ENCODE results near the gene PDE7B.
"Not testable (repeated sequence)": the region's sequence is repeated elsewhere in the genome, so short reads cannot be mapped to it uniquely, and the experiment has no call there.

The PDE7B gene

GRCh38 chr6:135850882-135851281, 619 bp upstream of the PDE7B start:
- 67 to 100% methylated on average over 2 of the region's 3 CpGs for WGBS, 2 experiments (ENCODE audit: insufficient coverage in 2 of 2)
- H3K4me3 ChIP-seq (ENCODE audit: extremely low read depth, insufficient read depth, low read length, poor library complexity, severe bottlenecking) = no peak overlapping the region
- peaks cover 18% of the 10 kb centered on the region for H3K4me1 ChIP-seq (ENCODE audit: control insufficient read depth, insufficient read depth, low read length, poor library complexity, severe bottlenecking)
- no peaks in the 10 kb centered on the region for H3K36me3 ChIP-seq (ENCODE audit: control insufficient read depth, insufficient read depth, low read length)
- no peaks in the 10 kb centered on the region for H3K9me3 ChIP-seq (ENCODE audit: control insufficient read depth, low read length)
- H3K27ac ChIP-seq (ENCODE audit: low read depth, low read length, severe bottlenecking) = no peak overlapping the region

- WGBS, 2 experiments (ENCODE audit: insufficient coverage in 2 of 2) = no CpG with 5 or more reads among the region's 1 CpG
- Histone ChIP-seq H3K27ac (ENCODE audit: low read depth, low read length, severe bottlenecking) (no peak overlapping the region), H3K4me3 (ENCODE audit: extremely low read depth, insufficient read depth, low read length, poor library complexity, severe bottlenecking) (no peak overlapping the region)
Observed at GRCh38 chr6:135852746-135853145, 1.2 kb downstream of the PDE7B start.

GRCh38 chr6:135853227-135853626, 1.7 kb downstream of the PDE7B start:
- WGBS, 2 experiments (ENCODE audit: insufficient coverage in 2 of 2) = 70 to 82% methylated on average over 4 of the region's 5 CpGs
- Histone ChIP-seq H3K9me3 (ENCODE audit: control insufficient read depth, low read length) (no peaks in the 10 kb centered on the region), H3K27ac (ENCODE audit: low read depth, low read length, severe bottlenecking) (no peak overlapping the region), H3K36me3 (ENCODE audit: control insufficient read depth, insufficient read depth, low read length) (no peaks in the 10 kb centered on the region), H3K4me1 (ENCODE audit: control insufficient read depth, insufficient read depth, low read length, poor library complexity, severe bottlenecking) (peaks cover 18% of the 10 kb centered on the region), H3K4me3 (ENCODE audit: extremely low read depth, insufficient read depth, low read length, poor library complexity, severe bottlenecking) (no peak overlapping the region)

More at GRCh38 chr6:135852746-135853145, 1.2 kb downstream of the PDE7B start:
- no peaks in the 10 kb centered on the region for H3K36me3 ChIP-seq (ENCODE audit: control insufficient read depth, insufficient read depth, low read length)
- H3K9me3 ChIP-seq (ENCODE audit: control insufficient read depth, low read length) = no peaks in the 10 kb centered on the region
- H3K4me1 ChIP-seq (ENCODE audit: control insufficient read depth, insufficient read depth, low read length, poor library complexity, severe bottlenecking) = peaks cover 18% of the 10 kb centered on the region

- Histone ChIP-seq H3K36me3 (ENCODE audit: control insufficient read depth, insufficient read depth, low read length) (no peaks in the 10 kb centered on the region), H3K9me3 (ENCODE audit: control insufficient read depth, low read length) (no peaks in the 10 kb centered on the region), H3K27ac (ENCODE audit: low read depth, low read length, severe bottlenecking) (no peak overlapping the region), H3K4me3 (ENCODE audit: extremely low read depth, insufficient read depth, low read length, poor library complexity, severe bottlenecking) (no peak overlapping the region), H3K4me1 (ENCODE audit: control insufficient read depth, insufficient read depth, low read length, poor library complexity, severe bottlenecking) (peaks cover 18% of the 10 kb centered on the region)
- 67 to 73% methylated on average over 1 of the region's 1 CpG for WGBS, 2 experiments (ENCODE audit: insufficient coverage in 2 of 2)
Observed at GRCh38 chr6:135853986-135854385, 2.5 kb downstream of the PDE7B start.

- Histone ChIP-seq H3K9me3 (ENCODE audit: control insufficient read depth, low read length) (no peaks in the 10 kb centered on the region), H3K4me1 (ENCODE audit: control insufficient read depth, insufficient read depth, low read length, poor library complexity, severe bottlenecking) (peaks cover 18% of the 10 kb centered on the region), H3K27ac (ENCODE audit: low read depth, low read length, severe bottlenecking) (no peak overlapping the region), H3K4me3 (ENCODE audit: extremely low read depth, insufficient read depth, low read length, poor library complexity, severe bottlenecking) (no peak overlapping the region), H3K36me3 (ENCODE audit: control insufficient read depth, insufficient read depth, low read length) (no peaks in the 10 kb centered on the region)
- 100% methylated on average over 1 of the region's 2 CpGs for WGBS, 2 experiments (ENCODE audit: insufficient coverage in 2 of 2)
Observed at GRCh38 chr6:135854799-135855198, 3.3 kb downstream of the PDE7B start.

- H3K4me3 ChIP-seq (ENCODE audit: extremely low read depth, insufficient read depth, low read length, poor library complexity, severe bottlenecking) = no peak overlapping the region
- H3K36me3 ChIP-seq (ENCODE audit: control insufficient read depth, insufficient read depth, low read length) = no peaks in the 10 kb centered on the region
- no peaks in the 10 kb centered on the region for H3K9me3 ChIP-seq (ENCODE audit: control insufficient read depth, low read length)
- H3K27ac ChIP-seq (ENCODE audit: low read depth, low read length, severe bottlenecking) = no peak overlapping the region
- H3K4me1 ChIP-seq (ENCODE audit: control insufficient read depth, insufficient read depth, low read length, poor library complexity, severe bottlenecking) = no peaks in the 10 kb centered on the region
Observed at GRCh38 chr6:135858931-135859330, 7.4 kb downstream of the PDE7B start.

GRCh38 chr6:135860361-135860760, 8.9 kb downstream of the PDE7B start:
- Histone ChIP-seq H3K4me1 (ENCODE audit: control insufficient read depth, insufficient read depth, low read length, poor library complexity, severe bottlenecking) (no peaks in the 10 kb centered on the region), H3K27ac (ENCODE audit: low read depth, low read length, severe bottlenecking) (no peak overlapping the region), H3K9me3 (ENCODE audit: control insufficient read depth, low read length) (no peaks in the 10 kb centered on the region), H3K36me3 (ENCODE audit: control insufficient read depth, insufficient read depth, low read length) (no peaks in the 10 kb centered on the region), H3K4me3 (ENCODE audit: extremely low read depth, insufficient read depth, low read length, poor library complexity, severe bottlenecking) (no peak overlapping the region)
- 96 to 100% methylated on average over 1 to 2 of the region's 2 CpGs for WGBS, 2 experiments (ENCODE audit: insufficient coverage in 2 of 2)

GRCh38 chr6:135861189-135861588, 9.7 kb downstream of the PDE7B start:
- no CpG with 5 or more reads among the region's 1 CpG for WGBS, 2 experiments (ENCODE audit: insufficient coverage in 2 of 2)
- no peaks in the 10 kb centered on the region for H3K9me3 ChIP-seq (ENCODE audit: control insufficient read depth, low read length)
- H3K4me3 ChIP-seq (ENCODE audit: extremely low read depth, insufficient read depth, low read length, poor library complexity, severe bottlenecking) = no peak overlapping the region
- H3K27ac ChIP-seq (ENCODE audit: low read depth, low read length, severe bottlenecking) = no peak overlapping the region
- no peaks in the 10 kb centered on the region for H3K36me3 ChIP-seq (ENCODE audit: control insufficient read depth, insufficient read depth, low read length)
- no peaks in the 10 kb centered on the region for H3K4me1 ChIP-seq (ENCODE audit: control insufficient read depth, insufficient read depth, low read length, poor library complexity, severe bottlenecking)

GRCh38 chr6:135864929-135865328, 13.4 kb downstream of the PDE7B start:
- not testable (repeated sequence) for H3K4me1 ChIP-seq (ENCODE audit: control insufficient read depth, insufficient read depth, low read length, poor library complexity, severe bottlenecking); H3K4me3 ChIP-seq (ENCODE audit: extremely low read depth, insufficient read depth, low read length, poor library complexity, severe bottlenecking); H3K36me3 ChIP-seq (ENCODE audit: control insufficient read depth, insufficient read depth, low read length); H3K27ac ChIP-seq (ENCODE audit: low read depth, low read length, severe bottlenecking); H3K9me3 ChIP-seq (ENCODE audit: control insufficient read depth, low read length)
- 86 to 100% methylated on average over 1 of the region's 2 CpGs for WGBS, 2 experiments (ENCODE audit: insufficient coverage in 2 of 2)

GRCh38 chr6:135866445-135867123, 15.1 kb downstream of the PDE7B start:
- H3K9me3 ChIP-seq (ENCODE audit: control insufficient read depth, low read length) = no peaks in the 10 kb centered on the region
- peaks cover 12% of the 10 kb centered on the region for H3K4me1 ChIP-seq (ENCODE audit: control insufficient read depth, insufficient read depth, low read length, poor library complexity, severe bottlenecking)
- H3K27ac ChIP-seq (ENCODE audit: low read depth, low read length, severe bottlenecking) = no peak overlapping the region
- H3K4me3 ChIP-seq (ENCODE audit: extremely low read depth, insufficient read depth, low read length, poor library complexity, severe bottlenecking) = no peak overlapping the region
- 100% methylated on average over 1 of the region's 7 CpGs; no CpG with 5 or more reads in 1 of the 2 experiments for WGBS, 2 experiments (ENCODE audit: insufficient coverage in 2 of 2)
- H3K36me3 ChIP-seq (ENCODE audit: control insufficient read depth, insufficient read depth, low read length) = no peaks in the 10 kb centered on the region

- WGBS, 2 experiments (ENCODE audit: insufficient coverage in 2 of 2) = no CpG with 5 or more reads among the region's 6 CpGs
- H3K27ac ChIP-seq (ENCODE audit: low read depth, low read length, severe bottlenecking) = no peak overlapping the region
- no peaks in the 10 kb centered on the region for H3K9me3 ChIP-seq (ENCODE audit: control insufficient read depth, low read length)
- no peaks in the 10 kb centered on the region for H3K36me3 ChIP-seq (ENCODE audit: control insufficient read depth, insufficient read depth, low read length)
- peaks cover 12% of the 10 kb centered on the region for H3K4me1 ChIP-seq (ENCODE audit: control insufficient read depth, insufficient read depth, low read length, poor library complexity, severe bottlenecking)
- no peak overlapping the region for H3K4me3 ChIP-seq (ENCODE audit: extremely low read depth, insufficient read depth, low read length, poor library complexity, severe bottlenecking)
Observed at GRCh38 chr6:135867332-135867731, 15.8 kb downstream of the PDE7B start.

Measured in mesodermal cell (in vitro differentiated cells).